ENCODE measurements around the gene WWC1.
"Not testable (repeated sequence)": the region's sequence is repeated elsewhere in the genome, so short reads cannot be mapped to it uniquely, and the experiment has no call there.

WWC1 gene

GRCh38 chr5:168415971-168416370 is 124.5 kb downstream of the WWC1 start:
- DNase-seq, result no peak

DNA sequence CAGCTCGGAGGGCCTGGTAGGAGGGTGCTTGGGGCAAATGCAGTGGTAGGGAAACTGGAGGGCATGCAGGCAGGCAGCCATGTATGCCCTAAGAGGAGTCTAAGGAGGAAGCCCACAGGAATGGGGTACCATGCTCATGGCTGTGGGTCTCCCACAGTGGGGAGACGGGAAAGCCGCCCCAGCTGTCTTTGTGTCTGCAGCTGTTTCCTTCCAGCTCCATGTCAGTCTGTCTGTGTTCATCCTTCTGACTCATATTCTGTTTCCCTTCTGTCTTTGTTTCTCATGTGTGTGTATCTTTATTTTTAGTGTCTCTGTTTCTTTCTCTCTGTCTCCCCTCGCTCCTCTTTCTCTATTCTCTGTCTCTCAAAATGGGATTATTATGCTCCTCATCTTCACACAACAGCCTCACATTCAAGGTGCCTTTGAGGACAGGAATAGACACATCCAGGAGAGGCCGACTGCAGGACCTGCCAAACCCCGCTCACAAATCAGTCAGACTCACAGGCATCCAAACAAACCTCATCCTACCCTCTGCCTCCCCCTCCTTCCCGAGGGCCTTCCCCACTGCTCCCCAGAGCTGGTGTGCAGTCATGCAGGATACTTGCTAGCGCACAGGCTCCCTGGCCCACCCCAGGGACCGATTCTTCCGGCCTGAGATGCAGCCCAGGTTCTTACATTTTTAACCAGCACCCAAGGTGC is 126.4 kb downstream of the WWC1 start:
- no peak for DNase-seq

GRCh38 chr5:168420461-168420860 is 129.0 kb downstream of the WWC1 start:
- no peak for DNase-seq

GRCh38 chr5:168422431-168422830 is 131.0 kb downstream of the WWC1 start:
- DNase-seq, result no peak

DNA sequence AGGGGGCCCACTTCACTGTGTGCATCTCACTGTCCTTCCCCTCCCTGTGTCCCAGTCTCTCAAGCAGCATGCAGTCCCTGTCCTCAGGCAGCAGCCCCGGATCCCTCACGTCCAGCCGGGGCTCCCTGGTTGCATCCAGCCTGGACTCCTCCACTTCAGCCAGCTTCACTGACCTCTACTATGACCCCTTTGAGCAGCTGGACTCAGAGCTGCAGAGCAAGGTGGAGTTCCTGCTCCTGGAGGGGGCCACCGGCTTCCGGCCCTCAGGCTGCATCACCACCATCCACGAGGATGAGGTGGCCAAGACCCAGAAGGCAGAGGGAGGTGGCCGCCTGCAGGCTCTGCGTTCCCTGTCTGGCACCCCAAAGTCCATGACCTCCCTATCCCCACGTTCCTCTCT is 132.0 kb downstream of the WWC1 start:
- no peak for DNase-seq

GRCh38 chr5:168423971-168424370 is 132.5 kb downstream of the WWC1 start:
- no peak for DNase-seq

DNA sequence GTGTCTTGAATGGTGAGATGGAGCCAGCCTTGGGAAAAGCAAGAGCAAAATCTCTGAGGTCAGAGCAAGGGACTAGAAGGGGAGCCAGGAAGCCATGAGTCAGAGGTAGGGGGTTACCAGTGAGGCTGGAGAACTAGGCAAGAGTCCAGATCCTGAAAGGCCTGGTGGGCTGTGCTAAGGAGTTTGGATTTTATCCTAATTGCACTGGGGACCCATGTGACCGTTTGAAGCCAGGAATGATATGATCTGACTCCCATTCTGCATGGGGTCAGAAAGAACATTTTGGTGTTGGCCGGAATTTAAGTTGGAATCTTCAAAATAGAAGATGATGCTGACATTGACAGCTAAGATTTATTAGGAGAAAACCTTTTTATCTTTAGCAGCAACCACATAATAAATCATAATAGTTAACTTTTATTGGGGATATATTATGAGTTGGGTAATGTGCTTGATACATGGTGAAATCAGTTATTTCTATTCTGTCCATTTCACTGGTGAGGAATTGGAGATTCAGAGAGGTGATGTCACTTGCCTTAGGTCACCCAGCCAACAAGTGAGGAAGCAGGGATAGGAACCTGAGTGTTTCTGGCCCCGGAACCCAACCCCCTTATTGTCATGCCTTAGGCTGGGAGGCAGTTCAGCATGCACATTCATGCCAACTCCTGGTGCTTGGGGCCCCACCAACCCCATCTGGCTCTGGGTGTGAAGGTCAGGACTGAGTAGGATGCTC is 133.3 kb downstream of the WWC1 start:
- DNase-seq, result no peak

GRCh38 chr5:168426007-168426863 is 134.8 kb downstream of the WWC1 start:
- DNase-seq, result no peak

DNA sequence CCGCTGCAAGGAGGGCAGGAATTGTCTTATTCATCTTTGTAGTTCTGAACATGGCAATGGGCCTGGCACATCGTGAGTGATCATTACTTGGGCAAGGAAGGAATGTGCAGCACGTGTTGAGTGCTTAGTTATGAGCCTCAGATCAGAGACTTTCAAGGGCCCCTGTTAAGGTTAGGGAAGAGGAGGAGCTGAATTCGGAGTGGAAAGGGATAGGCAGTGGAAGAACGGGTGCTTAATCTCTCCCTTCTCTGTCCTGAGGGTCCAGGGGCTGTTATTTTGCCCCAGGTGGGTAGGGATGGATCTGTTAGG is 135.4 kb downstream of the WWC1 start:
- DNase-seq, result no peak

GRCh38 chr5:168427224-168427623 is 135.8 kb downstream of the WWC1 start:
- no peak for DNase-seq

DNA sequence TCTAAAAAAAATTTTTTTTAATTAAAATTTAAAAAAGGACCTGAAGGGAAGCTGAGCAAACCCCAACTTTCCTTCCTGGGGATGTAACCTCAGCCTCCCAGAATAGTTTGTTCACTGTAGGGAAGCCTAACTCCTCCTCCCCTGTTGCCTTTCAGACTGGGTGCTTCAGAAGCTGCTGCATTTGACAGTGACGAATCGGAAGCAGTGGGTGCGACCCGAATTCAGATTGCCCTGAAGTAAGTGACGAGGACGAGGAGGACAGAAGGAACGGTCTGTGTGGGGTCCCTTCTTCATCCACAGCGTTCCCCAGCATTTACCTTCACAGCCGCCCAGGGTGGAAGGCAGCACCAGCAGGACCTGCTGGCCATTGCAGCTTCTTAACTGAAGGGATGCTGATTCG is 137.1 kb downstream of the WWC1 start:
- no peak for DNase-seq

GRCh38 chr5:168430296-168430695 is 138.9 kb downstream of the WWC1 start:
- DNase-seq, result no peak

DNA sequence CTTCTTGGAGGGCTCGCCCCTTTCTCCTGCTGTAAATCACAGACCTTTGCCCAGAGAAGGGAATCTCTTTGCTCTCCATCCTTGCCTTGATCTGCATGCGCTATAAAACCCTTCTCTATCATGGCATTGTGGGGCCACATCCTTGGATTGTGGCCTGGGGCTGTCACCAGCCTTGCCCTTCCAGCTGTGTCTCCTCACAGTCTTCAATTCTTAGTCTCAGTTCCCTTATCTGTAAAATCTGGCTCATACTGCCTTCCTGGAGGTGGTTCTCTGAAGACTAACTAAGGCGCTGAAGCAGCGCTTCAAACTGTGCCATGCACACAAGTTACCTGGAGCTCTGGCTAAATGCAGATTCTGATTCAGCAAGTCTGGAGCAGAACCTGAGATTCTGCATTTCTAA is 141.5 kb downstream of the WWC1 start:
- no peak for DNase-seq

GRCh38 chr5:168434001-168434400 is 142.6 kb downstream of the WWC1 start:
- no peak for DNase-seq

DNA sequence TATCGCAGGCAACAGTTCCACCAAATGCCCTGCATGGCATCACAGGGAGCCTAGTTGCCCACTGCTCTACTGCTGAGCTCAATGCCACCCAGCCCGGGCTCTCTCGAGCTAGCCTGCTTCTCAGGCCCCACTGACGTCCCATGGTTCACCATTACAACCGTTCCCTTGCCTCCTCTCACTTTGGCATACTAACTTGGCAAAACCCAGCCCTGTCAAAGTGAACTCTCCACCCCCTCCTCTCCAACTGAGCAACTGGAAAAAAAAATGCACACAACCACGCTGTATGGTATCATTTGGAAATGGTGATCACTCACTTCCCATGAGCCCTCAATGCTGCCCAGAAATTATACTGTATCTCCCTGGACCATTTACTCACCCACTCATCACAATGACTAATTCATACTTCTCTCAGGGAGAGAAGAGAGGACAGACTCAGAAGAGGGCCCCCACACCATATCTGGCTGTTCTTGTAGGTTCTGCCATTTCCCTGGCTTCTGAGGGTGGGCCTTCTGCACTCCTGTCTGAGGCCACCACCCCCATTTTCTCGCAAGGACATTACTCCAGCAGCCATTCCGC is 143.4 kb downstream of the WWC1 start:
- no peak for DNase-seq

GRCh38 chr5:168435340-168435739 is 143.9 kb downstream of the WWC1 start:
- DNase-seq, result not testable (repeated sequence)

GRCh38 chr5:168438349-168438748 is 146.9 kb downstream of the WWC1 start:
- no peak for DNase-seq

DNA sequence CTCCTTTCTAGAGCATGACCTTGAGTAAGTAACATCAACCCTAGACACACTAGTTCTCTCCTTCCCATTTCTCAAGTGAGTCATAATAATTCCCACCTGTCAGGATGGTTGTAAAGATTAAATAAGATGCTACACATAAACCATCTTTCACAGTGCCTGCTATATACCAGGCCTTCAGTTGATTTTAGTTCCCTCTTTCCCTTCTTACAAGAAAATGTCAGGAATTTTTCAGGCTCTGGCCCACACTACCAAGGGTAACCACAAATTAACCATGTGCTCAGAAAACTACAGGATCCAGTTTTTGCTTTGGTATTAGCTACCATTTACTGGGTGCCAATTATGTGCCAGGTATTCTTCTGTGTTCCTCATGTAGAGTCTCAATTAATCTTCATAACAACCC is 152.1 kb downstream of the WWC1 start:
- DNase-seq, result no peak

- DNase-seq, result no peak
Observed at GRCh38 chr5:168443950-168444700, 152.7 kb downstream of the WWC1 start.

DNA sequence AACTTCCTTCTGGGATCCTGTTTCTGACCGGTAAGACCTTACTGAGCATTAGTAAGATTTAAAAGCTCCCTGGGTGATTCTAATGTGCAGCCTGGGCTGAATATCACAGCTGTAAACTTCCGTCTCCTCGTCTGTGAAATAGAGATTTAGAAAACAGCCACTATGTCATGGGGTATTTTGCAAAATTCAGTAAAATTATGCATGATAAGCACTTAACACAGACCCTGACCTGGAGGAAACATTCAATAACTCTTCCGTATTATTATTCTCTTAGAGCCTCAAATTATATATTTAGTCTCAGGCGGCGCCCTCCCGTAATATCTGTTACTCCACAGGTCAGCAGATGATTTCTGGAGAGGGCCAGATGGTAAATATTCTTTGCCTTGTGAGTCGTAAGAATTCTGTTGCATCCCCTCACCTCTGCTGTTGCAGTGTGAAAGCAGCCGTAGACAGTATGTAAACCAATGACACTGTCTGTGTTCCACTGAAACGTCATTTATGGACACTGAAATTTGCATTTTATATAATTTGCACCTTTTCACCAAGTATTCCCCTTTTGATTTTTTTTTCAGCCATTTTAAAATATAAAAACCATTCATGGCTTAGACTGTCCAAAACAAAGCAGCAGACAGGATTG is 155.7 kb downstream of the WWC1 start:
- DNase-seq, result no peak

GRCh38 chr5:168447808-168448207 is 156.4 kb downstream of the WWC1 start:
- DNase-seq, result no peak

GRCh38 chr5:168449166-168449565 is 157.7 kb downstream of the WWC1 start:
- DNase-seq, result no peak
